ENCODE data around the gene SERPINA5. TPM values are rescaled to one million over a fixed set of nuclear protein-coding genes. Genes with fewer than 3 reads are reported as not detected.

The SERPINA5 gene
- total and polyA plus RNA-seq, 2 of the 8 experiments (the other 6 are each of a cell fraction or from before 2014, with no cell fraction given) = 1.8 to 1.9 TPM

GRCh38 chr14:94542111-94542810, 39.0 kb upstream of the SERPINA5 start:
- no peak overlapping the region for H3K4ac ChIP-seq (replicated peaks; ENCODE audit: insufficient read length, low read depth, low read length)
- no peak overlapping the region for H4K91ac ChIP-seq (replicated peaks; ENCODE audit: insufficient read length, low read length)
- peaks cover 0 to 10% (median 7%) of the 10 kb centered on the region in 4 experiments; a peak in 5 of 7 replicates for H3K4me1 ChIP-seq (replicated peaks in 1 of 4; ENCODE audit: control insufficient read depth in 3 of 4, insufficient read depth in 4 of 4, low read length in 3 of 4)
- H3K14ac ChIP-seq (ENCODE audit: insufficient read length) = no peak overlapping the region
- no peak overlapping the region for H3K9ac ChIP-seq (replicated peaks in 1 of 4; ENCODE audit: extremely low read depth in 1 of 4, low read depth in 3 of 4, low read length in 3 of 4)
- no peak overlapping the region for H3K56ac ChIP-seq (replicated peaks; ENCODE audit: insufficient read length, low read depth, low read length)
- no peak overlapping the region for H2BK12ac ChIP-seq (ENCODE audit: low read depth, low read length)
- no peaks in the 10 kb centered on the region for H3K79me1 ChIP-seq (ENCODE audit: low read depth, low read length)
- no peaks in the 10 kb centered on the region for H4K20me1 ChIP-seq (replicated peaks in 1 of 2; ENCODE audit: control insufficient read depth in 1 of 2, insufficient read depth in 2 of 2, low read length in 2 of 2)
- DNase-seq (ENCODE audit: low read depth in 1 of 2, low spot score in 2 of 2) (no peak), FAIRE-seq (no peak)
- H2BK15ac ChIP-seq (ENCODE audit: low read length) = no peak overlapping the region
- no peaks in the 10 kb centered on the region for H3K36me3 ChIP-seq (ENCODE audit: control insufficient read depth in 2 of 4, insufficient read depth in 4 of 4, low read length in 3 of 4)
- no peak overlapping the region for H3K18ac ChIP-seq (ENCODE audit: extremely low read depth, low read length)
- no peaks in the 10 kb centered on the region for H3K23me2 ChIP-seq (ENCODE audit: low read depth, low read length)
- no peaks in the 10 kb centered on the region for H3K27me3 ChIP-seq (replicated peaks in 1 of 4; ENCODE audit: control insufficient read depth in 3 of 4, extremely low read depth in 1 of 4, insufficient read depth in 3 of 4, low read length in 3 of 4)
- H3K79me2 ChIP-seq (ENCODE audit: control insufficient read depth in 1 of 2, insufficient read depth in 2 of 2, low read length in 2 of 2) = no peaks in the 10 kb centered on the region
- no peak overlapping the region for H4K5ac ChIP-seq (ENCODE audit: insufficient read length, low read depth, low read length)
- H3K4me2 ChIP-seq (ENCODE audit: insufficient read depth in 1 of 2, low read depth in 2 of 2, low read length in 2 of 2) = no peak overlapping the region
- WGBS, 2 experiments (ENCODE audit: extremely low coverage in 1 of 2, insufficient coverage in 1 of 2, insufficient read length in 1 of 2, insufficient replicate concordance in 2 of 2, low coverage in 1 of 2, low lambda C conversion rate in 2 of 2, missing lambda C conversion rate in 1 of 2) = 89% methylated on average over 12 of the region's 12 CpGs; no CpG with 5 or more reads in 1 of the 2 experiments
- no peak overlapping the region for H3K27ac ChIP-seq (ENCODE audit: low read depth, low read length)
- ChIA-PET POLR2A (ENCODE audit: partially characterized antibody) (interaction anchor here (0.6 kb wide), 1 partner anchor 108 kb away, joined by 3 read pairs; no protein-coding TSS in a partner anchor), CTCF (ENCODE audit: partially characterized antibody) (interaction anchor here (1.0 to 7.8 kb wide), 5 partner anchors 55 to 147 kb away, joined by 3 to 56 read pairs (median 4); no protein-coding TSS in a partner anchor)
- H2BK120ac ChIP-seq (replicated peaks; ENCODE audit: low read depth, low read length) = no peak overlapping the region
- H2BK5ac ChIP-seq (ENCODE audit: low read depth, low read length) = no peak overlapping the region
- no peak overlapping the region for H2AK5ac ChIP-seq (ENCODE audit: low read depth, low read length)
- H2BK20ac ChIP-seq (ENCODE audit: low read length) = no peak overlapping the region
- H3K9me3 ChIP-seq (ENCODE audit: insufficient read depth in 2 of 2, low read depth in 1 of 2, low read length in 1 of 2) = no peaks in the 10 kb centered on the region
- H2AFZ ChIP-seq (ENCODE audit: low read length) = no peak overlapping the region
- TF ChIP-seq HDAC2 (IDR thresholded peaks at IDR 0.05; ENCODE audit: borderline replicate concordance in 1 of 2, low read depth in 2 of 2, low read length in 2 of 2) (no peak), CHD1 (IDR thresholded peaks at IDR 0.05; ENCODE audit: low read depth, low read length) (no peak), RFX5 (IDR thresholded peaks at IDR 0.05; ENCODE audit: borderline replicate concordance, low read depth, low read length) (no peak), JUND (IDR thresholded peaks at IDR 0.05; ENCODE audit: low read length) (no peak), CEBPB (IDR thresholded peaks at IDR 0.05; ENCODE audit: low read depth, low read length) (no peak), SP1 (IDR thresholded peaks at IDR 0.05; ENCODE audit: low read depth, low read length) (no peak), SAP30 (IDR thresholded peaks at IDR 0.05; ENCODE audit: insufficient read depth, insufficient replicate concordance, low read length) (no peak), EGR1 (IDR thresholded peaks at IDR 0.05; ENCODE audit: borderline replicate concordance, low read depth, low read length) (no peak), CTCF (IDR thresholded peaks at IDR 0.05; ENCODE audit: control extremely low read depth in 1 of 3, insufficient read depth in 1 of 3, low read depth in 1 of 3, low read length in 3 of 3) (no peak), JUN (IDR thresholded peaks at IDR 0.05; ENCODE audit: low read depth, low read length) (no peak), CREB1 (IDR thresholded peaks at IDR 0.05) (no peak)
- no peak overlapping the region for H4K8ac ChIP-seq (ENCODE audit: extremely low read depth, insufficient read depth, low read length)
- H3K4me3 ChIP-seq (ENCODE audit: extremely low read depth in 1 of 4, insufficient read depth in 2 of 4, low read depth in 3 of 4, low read length in 4 of 4) = no peak overlapping the region
- no peak overlapping the region for H3K23ac ChIP-seq (ENCODE audit: insufficient read length)

Data from H1 (cell line).